CD4-positive, alpha-beta T cell treated with Interleukin-17A for 1 hour (primary cell): ENCODE results near the gene MOCOS.
"Not testable (repeated sequence)": the region's sequence is repeated elsewhere in the genome, so short reads cannot be mapped to it uniquely, and the experiment has no call there.

Experiments
- DNase-seq: peaks from one replicate; pipeline ENCODE4 v3.0.0-alpha.2; 2020

Gene MOCOS

GRCh38 chr18:36187193-36187825 is at the start of gene MOCOS:
Gene MOCOS (plus strand): TSS chr18:36187497. CDS start chr18:36187540, 43 bp downstream.
- peak; percentile 31 for DNase-seq

GRCh38 chr18:36139245-36139644 is 48.1 kb upstream of the MOCOS start:
- no peak for DNase-seq

- DNase-seq = no peak
These were observed 45.7 kb upstream of the MOCOS start for GRCh38 chr18:36141576-36141975.

- DNase-seq = no peak
These were observed 44.5 kb upstream of the MOCOS start for GRCh38 chr18:36142751-36143150.

GRCh38 chr18:36143391-36143790 is 43.9 kb upstream of the MOCOS start:
- DNase-seq = no peak

- no peak for DNase-seq
These were observed 37.6 kb upstream of the MOCOS start for GRCh38 chr18:36149514-36150289.

- DNase-seq = no peak
These were observed 34.5 kb upstream of the MOCOS start for GRCh38 chr18:36152781-36153180.

- DNase-seq = no peak
These were observed 34.1 kb upstream of the MOCOS start for GRCh38 chr18:36153203-36153602.

GRCh38 chr18:36153771-36154170 is 33.5 kb upstream of the MOCOS start:
- no peak for DNase-seq

GRCh38 chr18:36155851-36156757 is 31.2 kb upstream of the MOCOS start:
- DNase-seq = no peak

- no peak for DNase-seq
These were observed 29.9 kb upstream of the MOCOS start for GRCh38 chr18:36157441-36157840.

- no peak for DNase-seq
These were observed 28.9 kb upstream of the MOCOS start for GRCh38 chr18:36158266-36158867.

- no peak for DNase-seq
These were observed 26.3 kb upstream of the MOCOS start for GRCh38 chr18:36160959-36161371.

GRCh38 chr18:36162981-36163380 is 24.3 kb upstream of the MOCOS start:
- DNase-seq = no peak

GRCh38 chr18:36167692-36168218 is 19.5 kb upstream of the MOCOS start:
- DNase-seq = no peak

GRCh38 chr18:36168296-36168695 is 19.0 kb upstream of the MOCOS start:
- DNase-seq = not testable (repeated sequence)

GRCh38 chr18:36169938-36170337 is 17.4 kb upstream of the MOCOS start:
- DNase-seq = no peak

GRCh38 chr18:36175481-36175880 is 11.8 kb upstream of the MOCOS start:
- no peak for DNase-seq

GRCh38 chr18:36176177-36176584 is 11.1 kb upstream of the MOCOS start:
- DNase-seq = no peak

GRCh38 chr18:36176711-36177110 is 10.6 kb upstream of the MOCOS start:
- DNase-seq = no peak

GRCh38 chr18:36177913-36178312 is 9.4 kb upstream of the MOCOS start:
- no peak for DNase-seq

- DNase-seq = no peak
These were observed 7.5 kb upstream of the MOCOS start for GRCh38 chr18:36179562-36180355.
